ENCODE measurements around the gene GPD2.

Gene GPD2

GRCh38 chr2:156585457-156585856, 149.3 kb downstream of the GPD2 start:
- Histone ChIP-seq H3K9ac (no peak overlapping the region), H3K9me3 (replicated peaks in 1 of 11) (no peaks in the 10 kb centered on the region), H4K20me1 (0 out of 22 replicates have a peak, but pooled peaks cover 0 to 4% (median 0%) of the 10 kb centered on the region in 11 experiments), H3K4me2 (no peak overlapping the region; a peak in 1 of 22 replicates), H3K4me1 (peaks cover 0 to 9% (median 0%) of the 10 kb centered on the region in 10 experiments; a peak in 2 of 20 replicates), H3K27ac (no peak overlapping the region), H3K4me3 (no peak overlapping the region), H3K27me3 (no peaks in the 10 kb centered on the region), H3K36me3 (peaks cover 0 to 20% (median 4%) of the 10 kb centered on the region in 11 experiments; a peak in 6 of 22 replicates)
- TF ChIP-seq Cebpa-rat (IDR thresholded peaks at IDR 0.05) = no peak

- no peak for TF ChIP-seq Cebpa-rat (IDR thresholded peaks at IDR 0.05)
- Histone ChIP-seq H3K27ac (no peak overlapping the region), H3K9me3 (replicated peaks in 1 of 11) (no peaks in the 10 kb centered on the region), H3K9ac (no peak overlapping the region), H3K4me2 (no peak overlapping the region), H3K4me1 (peaks cover 0 to 9% (median 0%) of the 10 kb centered on the region in 10 experiments; a peak in 2 of 20 replicates), H3K27me3 (no peaks in the 10 kb centered on the region), H3K36me3 (peaks cover 0 to 20% (median 4%) of the 10 kb centered on the region in 11 experiments; a peak in 6 of 22 replicates), H3K4me3 (no peak overlapping the region), H4K20me1 (0 out of 22 replicates have a peak, but pooled peaks cover 0 to 4% (median 0%) of the 10 kb centered on the region in 11 experiments)
Observed at GRCh38 chr2:156586621-156587020, 150.4 kb downstream of the GPD2 start.

GRCh38 chr2:156589381-156590079, 153.4 kb downstream of the GPD2 start:
- H3K4me3 ChIP-seq = no peak overlapping the region
- H3K4me1 ChIP-seq = peaks cover 0 to 9% (median 0%) of the 10 kb centered on the region in 10 experiments; a peak in 2 of 20 replicates
- TF ChIP-seq Cebpa-rat (IDR thresholded peaks at IDR 0.05) = no peak
- no peak overlapping the region for H3K4me2 ChIP-seq
- H3K9ac ChIP-seq = no peak overlapping the region
- no peaks in the 10 kb centered on the region for H3K27me3 ChIP-seq
- H3K9me3 ChIP-seq (replicated peaks in 1 of 11) = no peaks in the 10 kb centered on the region
- no peak overlapping the region for H3K27ac ChIP-seq
- H4K20me1 ChIP-seq = 0 out of 22 replicates have a peak, but pooled peaks cover 0 to 4% (median 0%) of the 10 kb centered on the region in 11 experiments
- peaks cover 0 to 2% (median 0%) of the 10 kb centered on the region in 11 experiments; a peak in 1 of 22 replicates for H3K36me3 ChIP-seq

GRCh38 chr2:156590085-156590739, 154.0 kb downstream of the GPD2 start:
- Histone ChIP-seq H3K4me3 (no peak overlapping the region), H3K27ac (no peak overlapping the region), H3K9me3 (replicated peaks in 1 of 11) (no peaks in the 10 kb centered on the region), H3K9ac (no peak overlapping the region), H3K4me1 (peaks cover 0 to 6% (median 0%) of the 10 kb centered on the region in 10 experiments; a peak in 2 of 20 replicates), H3K27me3 (no peaks in the 10 kb centered on the region), H4K20me1 (0 out of 22 replicates have a peak, but pooled peaks cover 0 to 4% (median 0%) of the 10 kb centered on the region in 11 experiments), H3K36me3 (no peaks in the 10 kb centered on the region), H3K4me2 (no peak overlapping the region)
- no peak for TF ChIP-seq Cebpa-rat (IDR thresholded peaks at IDR 0.05)

- Histone ChIP-seq H3K4me2 (no peak overlapping the region), H3K36me3 (no peaks in the 10 kb centered on the region), H4K20me1 (0 out of 22 replicates have a peak, but pooled peaks cover 0 to 4% (median 0%) of the 10 kb centered on the region in 11 experiments), H3K9me3 (replicated peaks in 1 of 11) (no peaks in the 10 kb centered on the region), H3K27ac (no peak overlapping the region), H3K27me3 (no peaks in the 10 kb centered on the region), H3K4me1 (no peaks in the 10 kb centered on the region), H3K4me3 (no peak overlapping the region), H3K9ac (no peak overlapping the region)
- TF ChIP-seq Cebpa-rat (IDR thresholded peaks at IDR 0.05) = no peak
Observed at GRCh38 chr2:156592809-156593593, 156.8 kb downstream of the GPD2 start.

GRCh38 chr2:156593594-156593921, 157.4 kb downstream of the GPD2 start:
- Histone ChIP-seq H3K4me2 (no peak overlapping the region), H3K4me3 (no peak overlapping the region), H3K9me3 (replicated peaks in 1 of 11) (no peaks in the 10 kb centered on the region), H3K27ac (no peak overlapping the region), H3K9ac (no peak overlapping the region), H3K4me1 (no peaks in the 10 kb centered on the region), H3K36me3 (no peaks in the 10 kb centered on the region), H3K27me3 (no peaks in the 10 kb centered on the region), H4K20me1 (0 out of 22 replicates have a peak, but pooled peaks cover 0 to 4% (median 0%) of the 10 kb centered on the region in 11 experiments)
- TF ChIP-seq Cebpa-rat (IDR thresholded peaks at IDR 0.05) = no peak

GRCh38 chr2:156598563-156598962, 162.4 kb downstream of the GPD2 start:
- H3K36me3 ChIP-seq = no peaks in the 10 kb centered on the region
- H3K27ac ChIP-seq = no peak overlapping the region
- no peaks in the 10 kb centered on the region for H4K20me1 ChIP-seq
- TF ChIP-seq Cebpa-rat (IDR thresholded peaks at IDR 0.05) = no peak
- no peaks in the 10 kb centered on the region for H3K4me1 ChIP-seq
- H3K9ac ChIP-seq = no peak overlapping the region
- no peaks in the 10 kb centered on the region for H3K9me3 ChIP-seq (replicated peaks in 1 of 11)
- H3K4me3 ChIP-seq = no peak overlapping the region
- H3K27me3 ChIP-seq = no peaks in the 10 kb centered on the region
- H3K4me2 ChIP-seq = no peak overlapping the region

GRCh38 chr2:156600196-156600595, 164.0 kb downstream of the GPD2 start:
- H3K4me2 ChIP-seq = no peak overlapping the region
- H3K9ac ChIP-seq = no peak overlapping the region
- H3K36me3 ChIP-seq = no peaks in the 10 kb centered on the region
- TF ChIP-seq Cebpa-rat (IDR thresholded peaks at IDR 0.05) = no peak
- H4K20me1 ChIP-seq = no peaks in the 10 kb centered on the region
- no peaks in the 10 kb centered on the region for H3K4me1 ChIP-seq
- no peak overlapping the region for H3K4me3 ChIP-seq
- no peaks in the 10 kb centered on the region for H3K9me3 ChIP-seq (replicated peaks in 1 of 11)
- no peaks in the 10 kb centered on the region for H3K27me3 ChIP-seq
- H3K27ac ChIP-seq = no peak overlapping the region
